ENCODE data around the gene DSTN. TPM values are rescaled to one million over a fixed set of nuclear protein-coding genes. Genes with fewer than 3 reads are reported as not detected.

Gene DSTN
- total RNA-seq, 2 experiments from 2014 or later = 55.8 to 78.3 TPM

- ATAC-seq (peak; percentile 95), DNase-seq (peak; percentile 83)
- Mint-ChIP-seq H3K27me3 (peaks cover 31% of the 10 kb centered on the region), H3K27ac (no peak overlapping the region), H3K9me3 (ENCODE audit: low read depth) (no peaks in the 10 kb centered on the region), H3K4me1 (peaks cover 38% of the 10 kb centered on the region), H3K36me3 (no peaks in the 10 kb centered on the region), H3K4me3 (no peak overlapping the region)
- CTCF ChIA-PET = interaction anchor here (0.6 to 4.3 kb wide), 29 partner anchors 12 to 434 kb away, joined by 3 to 49 read pairs (median 4); partner anchors contain the start of genes DSTN and RRBP1
These were observed 32.9 kb upstream of the DSTN start for GRCh38 chr20:17536944-17537444.

GRCh38 chr20:17537959-17538358, 31.9 kb upstream of the DSTN start:
- ATAC-seq = no peak
- Mint-ChIP-seq H3K27ac (peak overlapping the region; percentile 63), H3K27me3 (peaks cover 34% of the 10 kb centered on the region), H3K4me1 (peaks cover 37% of the 10 kb centered on the region), H3K36me3 (no peaks in the 10 kb centered on the region), H3K9me3 (ENCODE audit: low read depth) (no peaks in the 10 kb centered on the region), H3K4me3 (no peak overlapping the region)
- CTCF ChIA-PET = interaction anchor here (1.7 to 4.3 kb wide), 3 partner anchors 33 to 78 kb away, joined by 11 to 49 read pairs (median 13); no protein-coding TSS in a partner anchor
- no peak for DNase-seq

GRCh38 chr20:17538517-17539170, 31.2 kb upstream of the DSTN start:
- peaks cover 31% of the 10 kb centered on the region for H3K4me1 Mint-ChIP-seq
- H3K27ac Mint-ChIP-seq = no peak overlapping the region
- DNase-seq = peak; percentile 72
- peaks cover 41% of the 10 kb centered on the region for H3K27me3 Mint-ChIP-seq
- H3K4me3 Mint-ChIP-seq = no peak overlapping the region
- H3K9me3 Mint-ChIP-seq (ENCODE audit: low read depth) = no peaks in the 10 kb centered on the region
- no peaks in the 10 kb centered on the region for H3K36me3 Mint-ChIP-seq
- CTCF ChIA-PET = no interaction called here
- peak; percentile 77 for ATAC-seq

GRCh38 chr20:17541596-17541995, 28.3 kb upstream of the DSTN start:
- CTCF ChIA-PET = interaction anchor here (1.0 to 1.9 kb wide), 4 partner anchors 29 to 141 kb away, joined by 3 to 9 read pairs (median 4); partner anchors contain the start of gene DSTN

GRCh38 chr20:17541996-17542395, 27.9 kb upstream of the DSTN start:
- no peaks in the 10 kb centered on the region for H3K36me3 Mint-ChIP-seq
- DNase-seq = no peak

More at GRCh38 chr20:17541596-17541995, 28.3 kb upstream of the DSTN start:
- no peak for DNase-seq
- H3K9me3 Mint-ChIP-seq (ENCODE audit: low read depth) = no peaks in the 10 kb centered on the region
- peaks cover 22% of the 10 kb centered on the region for H3K4me1 Mint-ChIP-seq
- H3K36me3 Mint-ChIP-seq = no peaks in the 10 kb centered on the region
- H3K27ac Mint-ChIP-seq = no peak overlapping the region
- H3K4me3 Mint-ChIP-seq = no peak overlapping the region
- no peak for ATAC-seq
- peaks cover 63% of the 10 kb centered on the region for H3K27me3 Mint-ChIP-seq

GRCh38 chr20:17542481-17542880, 27.4 kb upstream of the DSTN start:
- peaks cover 13% of the 10 kb centered on the region for H3K4me1 Mint-ChIP-seq
- no peak overlapping the region for H3K27ac Mint-ChIP-seq
- CTCF ChIA-PET = interaction anchor here (0.7 to 1.9 kb wide), 5 partner anchors 28 to 140 kb away, joined by 3 to 9 read pairs (median 3); partner anchors contain the start of gene DSTN
- peaks cover 65% of the 10 kb centered on the region for H3K27me3 Mint-ChIP-seq
- H3K9me3 Mint-ChIP-seq (ENCODE audit: low read depth) = no peaks in the 10 kb centered on the region
- ATAC-seq = no peak
- no peak for DNase-seq
- no peak overlapping the region for H3K4me3 Mint-ChIP-seq
- H3K36me3 Mint-ChIP-seq = no peaks in the 10 kb centered on the region

More at GRCh38 chr20:17541996-17542395, 27.9 kb upstream of the DSTN start:
- no peak for ATAC-seq
- CTCF ChIA-PET = interaction anchor here (0.7 to 1.9 kb wide), 6 partner anchors 29 to 141 kb away, joined by 3 to 9 read pairs (median 3); partner anchors contain the start of gene DSTN
- H3K27me3 Mint-ChIP-seq = peaks cover 63% of the 10 kb centered on the region
- H3K4me3 Mint-ChIP-seq = no peak overlapping the region
- no peak overlapping the region for H3K27ac Mint-ChIP-seq
- no peaks in the 10 kb centered on the region for H3K9me3 Mint-ChIP-seq (ENCODE audit: low read depth)
- H3K4me1 Mint-ChIP-seq = peaks cover 18% of the 10 kb centered on the region

GRCh38 chr20:17542993-17543412, 26.9 kb upstream of the DSTN start:
- DNase-seq (no peak), ATAC-seq (no peak)
- Mint-ChIP-seq H3K4me1 (peaks cover 8% of the 10 kb centered on the region), H3K27ac (no peak overlapping the region), H3K9me3 (ENCODE audit: low read depth) (no peaks in the 10 kb centered on the region), H3K4me3 (no peak overlapping the region), H3K27me3 (peaks cover 62% of the 10 kb centered on the region), H3K36me3 (no peaks in the 10 kb centered on the region)
- CTCF ChIA-PET = interaction anchor here (0.7 to 1.8 kb wide), 4 partner anchors 67 to 140 kb away, joined by 3 to 4 read pairs (median 4); no protein-coding TSS in a partner anchor

- CTCF ChIA-PET = interaction anchor here (0.7 to 1.8 kb wide), 2 partner anchors 38 to 74 kb away, joined by 3 to 4 read pairs; no protein-coding TSS in a partner anchor
- ATAC-seq (no peak), DNase-seq (no peak)
- Mint-ChIP-seq H3K27me3 (peaks cover 59% of the 10 kb centered on the region), H3K4me1 (peaks cover 3% of the 10 kb centered on the region), H3K9me3 (ENCODE audit: low read depth) (no peaks in the 10 kb centered on the region), H3K4me3 (no peak overlapping the region), H3K27ac (no peak overlapping the region), H3K36me3 (no peaks in the 10 kb centered on the region)
These were observed 26.2 kb upstream of the DSTN start for GRCh38 chr20:17543531-17544131.

- H3K27ac Mint-ChIP-seq = no peak overlapping the region
- no peak for ATAC-seq
- H3K36me3 Mint-ChIP-seq = no peaks in the 10 kb centered on the region
- no peaks in the 10 kb centered on the region for H3K4me1 Mint-ChIP-seq
- H3K9me3 Mint-ChIP-seq (ENCODE audit: low read depth) = no peaks in the 10 kb centered on the region
- no peak overlapping the region for H3K4me3 Mint-ChIP-seq
- no peak for DNase-seq
- CTCF ChIA-PET = interaction anchor here (0.9 kb wide), 1 partner anchor 57 kb away, joined by 3 read pairs; no protein-coding TSS in a partner anchor
- H3K27me3 Mint-ChIP-seq = peaks cover 55% of the 10 kb centered on the region
These were observed 24.7 kb upstream of the DSTN start for GRCh38 chr20:17545127-17545526.

- ATAC-seq = no peak
- no peak overlapping the region for H3K4me3 Mint-ChIP-seq
- H3K27ac Mint-ChIP-seq = no peak overlapping the region
- CTCF ChIA-PET = no interaction called here
- peaks cover 25% of the 10 kb centered on the region for H3K27me3 Mint-ChIP-seq
- no peaks in the 10 kb centered on the region for H3K36me3 Mint-ChIP-seq
- DNase-seq = no peak
- H3K9me3 Mint-ChIP-seq (ENCODE audit: low read depth) = no peaks in the 10 kb centered on the region
- H3K4me1 Mint-ChIP-seq = no peaks in the 10 kb centered on the region
These were observed 20.7 kb upstream of the DSTN start for GRCh38 chr20:17549131-17549530.

- CTCF ChIA-PET = no interaction called here
- Mint-ChIP-seq H3K4me1 (peaks cover 14% of the 10 kb centered on the region), H3K27me3 (peaks cover 3% of the 10 kb centered on the region), H3K9me3 (ENCODE audit: low read depth) (no peaks in the 10 kb centered on the region), H3K27ac (no peak overlapping the region), H3K36me3 (no peaks in the 10 kb centered on the region), H3K4me3 (no peak overlapping the region)
- DNase-seq = no peak
- no peak for ATAC-seq
These were observed 14.8 kb upstream of the DSTN start for GRCh38 chr20:17555106-17555505.

- H3K36me3 Mint-ChIP-seq = no peaks in the 10 kb centered on the region
- no peak overlapping the region for H3K27ac Mint-ChIP-seq
- DNase-seq (no peak), ATAC-seq (no peak)
- H3K4me3 Mint-ChIP-seq = no peak overlapping the region
- peaks cover 24% of the 10 kb centered on the region for H3K4me1 Mint-ChIP-seq
- CTCF ChIA-PET = interaction anchor here (1.3 to 2.8 kb wide), 3 partner anchors 10 to 16 kb away, joined by 4 to 13 read pairs (median 5); partner anchors contain the start of gene DSTN
- peaks cover 3% of the 10 kb centered on the region for H3K27me3 Mint-ChIP-seq
- no peaks in the 10 kb centered on the region for H3K9me3 Mint-ChIP-seq (ENCODE audit: low read depth)
These were observed 12.8 kb upstream of the DSTN start for GRCh38 chr20:17556837-17557674.

- CTCF ChIA-PET = interaction anchor here (1.3 to 2.8 kb wide), 2 partner anchors 13 to 16 kb away, joined by 5 to 13 read pairs; partner anchors contain the start of gene DSTN
- no peaks in the 10 kb centered on the region for H3K36me3 Mint-ChIP-seq
- no peak overlapping the region for H3K27ac Mint-ChIP-seq
- H3K4me1 Mint-ChIP-seq = peaks cover 24% of the 10 kb centered on the region
- no peak for DNase-seq
- H3K4me3 Mint-ChIP-seq = no peak overlapping the region
- no peaks in the 10 kb centered on the region for H3K9me3 Mint-ChIP-seq (ENCODE audit: low read depth)
- H3K27me3 Mint-ChIP-seq = peaks cover 3% of the 10 kb centered on the region
- ATAC-seq = no peak
These were observed 12.2 kb upstream of the DSTN start for GRCh38 chr20:17557675-17558006.

Measured in activated CD8-positive, alpha-beta memory T cell treated with anti-CD3 and anti-CD28 coated beads, Interleukin-2, amount 10 ng/mL, durations not matched to agents 7 days and 5 days (primary cell).